ENCODE results near the gene PI4K2A.
A peak's percentile ranks its signal among the peaks of the same experiment; 100 is the strongest.

The PI4K2A gene

GRCh38 chr10:97640174-97640867 is at the start of gene PI4K2A:
Gene PI4K2A (plus strand): TSS chr10:97640671. CDS start chr10:97640743, 72 bp downstream.
- FAIRE-seq: peak; percentile 99
- peak; percentile 97 for DNase-seq (ENCODE audit: insufficient read length, low spot score)

GRCh38 chr10:97590748-97591495 is 49.5 kb upstream of the PI4K2A start:
- no peak for DNase-seq (ENCODE audit: insufficient read length, low spot score)
- no peak for FAIRE-seq

- FAIRE-seq: no peak
- no peak for DNase-seq (ENCODE audit: insufficient read length, low spot score)
Observed at GRCh38 chr10:97593421-97593820, 47.0 kb upstream of the PI4K2A start.

- no peak for DNase-seq (ENCODE audit: insufficient read length, low spot score)
- no peak for FAIRE-seq
Observed at GRCh38 chr10:97596101-97597082, 44.1 kb upstream of the PI4K2A start.

- DNase-seq (ENCODE audit: insufficient read length, low spot score) (no peak), FAIRE-seq (no peak)
Observed at GRCh38 chr10:97597778-97598177, 42.7 kb upstream of the PI4K2A start.

- FAIRE-seq: no peak
- no peak for DNase-seq (ENCODE audit: insufficient read length, low spot score)
Observed at GRCh38 chr10:97598407-97599271, 41.8 kb upstream of the PI4K2A start.

GRCh38 chr10:97599272-97599619 is 41.2 kb upstream of the PI4K2A start:
- DNase-seq (ENCODE audit: insufficient read length, low spot score) (no peak), FAIRE-seq (no peak)

GRCh38 chr10:97600616-97601015 is 39.9 kb upstream of the PI4K2A start:
- no peak for DNase-seq (ENCODE audit: insufficient read length, low spot score)
- FAIRE-seq: no peak

GRCh38 chr10:97601268-97602215 is 38.9 kb upstream of the PI4K2A start:
- DNase-seq (ENCODE audit: insufficient read length, low spot score): no peak
- FAIRE-seq: no peak

- FAIRE-seq (no peak), DNase-seq (ENCODE audit: insufficient read length, low spot score) (no peak)
Observed at GRCh38 chr10:97607095-97607636, 33.3 kb upstream of the PI4K2A start.

GRCh38 chr10:97608991-97609561 is 31.4 kb upstream of the PI4K2A start:
- FAIRE-seq (no peak), DNase-seq (ENCODE audit: insufficient read length, low spot score) (no peak)

- DNase-seq (ENCODE audit: insufficient read length, low spot score): no peak
- no peak for FAIRE-seq
Observed at GRCh38 chr10:97611473-97611872, 29.0 kb upstream of the PI4K2A start.

- FAIRE-seq (no peak), DNase-seq (ENCODE audit: insufficient read length, low spot score) (no peak)
Observed at GRCh38 chr10:97612386-97612785, 28.1 kb upstream of the PI4K2A start.

GRCh38 chr10:97618285-97618684 is 22.2 kb upstream of the PI4K2A start:
- FAIRE-seq (no peak), DNase-seq (ENCODE audit: insufficient read length, low spot score) (no peak)

- FAIRE-seq (no peak), DNase-seq (ENCODE audit: insufficient read length, low spot score) (no peak)
Observed at GRCh38 chr10:97618733-97619132, 21.7 kb upstream of the PI4K2A start.

- DNase-seq (ENCODE audit: insufficient read length, low spot score) (no peak), FAIRE-seq (no peak)
Observed at GRCh38 chr10:97623277-97623676, 17.2 kb upstream of the PI4K2A start.

GRCh38 chr10:97627731-97628130 is 12.7 kb upstream of the PI4K2A start:
- FAIRE-seq: no peak

GRCh38 chr10:97628228-97628627 is 12.2 kb upstream of the PI4K2A start:
- no peak for DNase-seq (ENCODE audit: insufficient read length, low spot score)
- no peak for FAIRE-seq

More at GRCh38 chr10:97627731-97628130, 12.7 kb upstream of the PI4K2A start:
- no peak for DNase-seq (ENCODE audit: insufficient read length, low spot score)

Data from GM19239 (cell line).